K562 (cell line): ENCODE results near the gene ST6GAL1. TPM values are rescaled to one million over a fixed set of nuclear protein-coding genes. Genes with fewer than 3 reads are reported as not detected.
A peak's percentile ranks its signal among the peaks of the same experiment; 100 is the strongest.

Source experiments
- ARID1B ChIP-seq: fragments of 450-650 bp; IDR thresholded peaks from 2 replicates; pipeline ENCODE4 v1.6.1; 2016; ENCODE audit warnings: antibody characterized with exemption, mild to moderate bottlenecking, inconsistent platforms
- CBX5 ChIP-seq: IDR thresholded peaks from 2 replicates; pipeline ENCODE4 v1.6.1; 2014; ENCODE audit warnings: low read depth, borderline replicate concordance
- EP400 ChIP-seq: fragments of 450-650 bp; IDR thresholded peaks from 2 replicates; pipeline ENCODE4 v1.6.1; 2017; ENCODE audit warnings: antibody characterized with exemption, mild to moderate bottlenecking, moderate library complexity
- NR0B1 ChIP-seq: fragments of 450-650 bp; IDR thresholded peaks from one replicate; pipeline ENCODE4 v1.6.1; 2018; ENCODE audit warnings: mild to moderate bottlenecking, moderate library complexity; ENCODE audit not compliant: partially characterized antibody
- RB1 ChIP-seq: fragments of 450-650 bp; IDR thresholded peaks from 2 replicates; pipeline ENCODE4 v1.6.1; 2017; ENCODE audit warnings: low read depth, mild to moderate bottlenecking
- SIX5 ChIP-seq, 2 experiments: IDR thresholded peaks; 2 replicates each; pipeline ENCODE4 v1.6.1; 2011; ENCODE audit warnings: low read length in 2 of 2, borderline replicate concordance in 1 of 2, low read depth in 1 of 2, mild to moderate bottlenecking in 1 of 2, moderate library complexity in 1 of 2; ENCODE audit not compliant: insufficient read depth in 1 of 2
- SP2 ChIP-seq: IDR thresholded peaks from 2 replicates; pipeline ENCODE4 v1.6.1; 2011; ENCODE audit warnings: mild to moderate bottlenecking, low read depth, low read length, moderate library complexity; ENCODE audit not compliant: poor library complexity, severe bottlenecking; ENCODE audit errors: extremely low read depth
- TAL1 ChIP-seq: fragments of 450-650 bp; IDR thresholded peaks from 2 replicates; pipeline ENCODE4 v1.6.1; 2016; ENCODE audit warnings: mild to moderate bottlenecking
- TCF3 ChIP-seq: sonication (generic); formaldehyde crosslinking; IDR thresholded peaks from 2 replicates; pipeline ENCODE4 v1.4.0; 2020; ENCODE audit warnings: mild to moderate bottlenecking, missing genetic modification reagents
- TFAM ChIP-seq: fragments of 250-450 bp; sonication (Bioruptor Pico); conservative IDR thresholded peaks from 2 replicates; pipeline ENCODE4 v1.5.0; 2021; ENCODE audit warnings: mild to moderate bottlenecking, moderate library complexity
- XRCC4 ChIP-seq: IDR thresholded peaks from one replicate; pipeline ENCODE4 v1.6.1; 2011; ENCODE audit not compliant: insufficient read depth, insufficient read length; ENCODE audit errors: extremely low read depth
- ZNF395 ChIP-seq: fragments of 200-800 bp; sonication (Bioruptor generic); IDR thresholded peaks from 2 replicates; pipeline ENCODE4 v1.6.1; 2017; ENCODE audit warnings: missing genetic modification characterization, missing compliant biosample characterization
- ZNF76 ChIP-seq: fragments of 250-450 bp; sonication (Bioruptor Pico); IDR thresholded peaks from 2 replicates; pipeline ENCODE4 v1.4.0; 2020; ENCODE audit warnings: mild to moderate bottlenecking, moderate library complexity, borderline replicate concordance
- polyA plus RNA-seq, 8 experiments: library from polyadenylated mRNA; depleted of rRNA in 4 of 8; stranded (reverse) in 5 of 8; unstranded in 3 of 8; fragments of >200 nt; fragmentation: Nextera tagmentation in 2 of 8; fragmentation: Illumina TruSeq in 1 of 8; extraction: Ambion mirVana in 2 of 8; extraction: Trizol in 1 of 8; gene quantifications; 2 replicates each; pipeline versions ENCODE4 v1.2.1 to v1.2.3, GENCODE V29; 2011 to 2014; ENCODE audit warnings: inconsistent platforms in 1 of 8, missing spikeins in 1 of 8
- total RNA-seq, 7 experiments: library from RNA; depleted of rRNA in 6 of 7; stranded (reverse); fragments of >200 nt in 6 of 7; fragmentation: Illumina TruSeq in 2 of 7; extraction: Trizol in 2 of 7; gene quantifications; 2 replicates each; pipeline versions ENCODE4 v1.2.1 to v1.2.3, GENCODE V29; 2011 to 2021; ENCODE audit warnings: low replicate concordance in 1 of 7
- TF ChIP-seq, protein P1 (sequence below): fragments of 450-650 bp; IDR thresholded peaks from 2 replicates; pipeline ENCODE4 v1.6.1; 2017; ENCODE audit warnings: antibody characterized with exemption, mild to moderate bottlenecking

The ST6GAL1 gene
- total and polyA plus RNA-seq, 9 of the 15 experiments (the other 6 are each of a cell fraction or from before 2014, with no cell fraction given): 31.9 to 145 (median 71.0) TPM

DNA sequence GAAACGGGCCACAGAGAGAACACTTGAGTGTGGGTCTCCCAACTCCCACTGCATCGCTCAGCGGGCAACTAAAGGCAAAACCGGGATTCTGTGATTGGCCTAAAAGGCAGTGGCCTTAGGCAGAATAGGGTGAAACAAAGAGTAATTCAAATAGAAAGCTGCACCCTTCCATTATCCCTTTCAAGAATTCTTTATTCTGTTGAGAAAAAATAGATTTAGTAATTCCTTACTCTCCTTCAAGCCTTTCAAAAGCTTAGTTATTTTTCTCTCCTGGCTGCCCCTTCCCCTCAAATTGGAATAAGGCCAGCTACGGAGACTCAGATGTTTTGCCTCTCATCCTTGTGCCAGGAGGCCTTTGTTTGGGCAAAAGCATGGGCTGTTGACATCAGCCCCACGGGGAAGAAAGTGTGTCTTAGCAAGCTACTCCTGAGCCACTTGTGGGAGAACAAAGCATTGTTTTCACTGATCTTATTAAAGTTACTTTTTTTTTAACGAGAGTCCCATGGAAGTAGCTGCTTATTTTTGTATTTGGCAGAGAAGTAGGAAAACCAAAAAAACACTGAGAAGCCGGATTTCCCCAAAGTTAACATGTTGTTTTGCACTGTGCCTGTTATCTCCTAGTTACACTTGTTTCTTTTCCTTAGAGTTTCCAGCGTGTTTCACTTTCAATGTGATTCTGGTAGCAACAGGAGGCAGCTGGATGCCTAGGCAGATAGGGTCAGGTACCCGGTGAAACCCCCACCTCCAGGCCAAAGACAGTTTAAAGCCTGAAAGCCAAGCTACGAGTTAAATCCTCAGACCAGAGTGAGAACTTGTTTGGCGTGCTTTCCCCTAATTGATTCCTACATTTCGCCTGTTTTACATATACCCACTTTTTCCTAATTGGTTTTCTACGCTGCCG is 2.2 kb downstream of the ST6GAL1 start (continued):
- TF ChIP-seq NR0B1: no peak
- TF ChIP-seq ARID1B: peak; percentile 70
- TF ChIP-seq SP2: no peak
- TF ChIP-seq XRCC4: no peak
- TF ChIP-seq TCF3 (CRISPR knock-in tag): peak; percentile 57
- TF ChIP-seq ZNF76 (CRISPR knock-in tag): no peak
- 0 out of 2 replicates have a peak, but pooled peaks have one; percentile 40 for TF ChIP-seq ZNF395 (CRISPR knock-in tag)
- TF ChIP-seq, protein P1, sequence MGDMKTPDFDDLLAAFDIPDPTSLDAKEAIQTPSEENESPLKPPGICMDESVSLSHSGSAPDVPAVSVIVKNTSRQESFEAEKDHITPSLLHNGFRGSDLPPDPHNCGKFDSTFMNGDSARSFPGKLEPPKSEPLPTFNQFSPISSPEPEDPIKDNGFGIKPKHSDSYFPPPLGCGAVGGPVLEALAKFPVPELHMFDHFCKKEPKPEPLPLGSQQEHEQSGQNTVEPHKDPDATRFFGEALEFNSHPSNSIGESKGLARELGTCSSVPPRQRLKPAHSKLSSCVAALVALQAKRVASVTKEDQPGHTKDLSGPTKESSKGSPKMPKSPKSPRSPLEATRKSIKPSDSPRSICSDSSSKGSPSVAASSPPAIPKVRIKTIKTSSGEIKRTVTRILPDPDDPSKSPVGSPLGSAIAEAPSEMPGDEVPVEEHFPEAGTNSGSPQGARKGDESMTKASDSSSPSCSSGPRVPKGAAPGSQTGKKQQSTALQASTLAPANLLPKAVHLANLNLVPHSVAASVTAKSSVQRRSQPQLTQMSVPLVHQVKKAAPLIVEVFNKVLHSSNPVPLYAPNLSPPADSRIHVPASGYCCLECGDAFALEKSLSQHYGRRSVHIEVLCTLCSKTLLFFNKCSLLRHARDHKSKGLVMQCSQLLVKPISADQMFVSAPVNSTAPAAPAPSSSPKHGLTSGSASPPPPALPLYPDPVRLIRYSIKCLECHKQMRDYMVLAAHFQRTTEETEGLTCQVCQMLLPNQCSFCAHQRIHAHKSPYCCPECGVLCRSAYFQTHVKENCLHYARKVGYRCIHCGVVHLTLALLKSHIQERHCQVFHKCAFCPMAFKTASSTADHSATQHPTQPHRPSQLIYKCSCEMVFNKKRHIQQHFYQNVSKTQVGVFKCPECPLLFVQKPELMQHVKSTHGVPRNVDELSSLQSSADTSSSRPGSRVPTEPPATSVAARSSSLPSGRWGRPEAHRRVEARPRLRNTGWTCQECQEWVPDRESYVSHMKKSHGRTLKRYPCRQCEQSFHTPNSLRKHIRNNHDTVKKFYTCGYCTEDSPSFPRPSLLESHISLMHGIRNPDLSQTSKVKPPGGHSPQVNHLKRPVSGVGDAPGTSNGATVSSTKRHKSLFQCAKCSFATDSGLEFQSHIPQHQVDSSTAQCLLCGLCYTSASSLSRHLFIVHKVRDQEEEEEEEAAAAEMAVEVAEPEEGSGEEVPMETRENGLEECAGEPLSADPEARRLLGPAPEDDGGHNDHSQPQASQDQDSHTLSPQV: peak; percentile 26; the same call in 1 of the 2 replicates
- peak; percentile 58 for TF ChIP-seq TAL1
- TF ChIP-seq SIX5 (IDR thresholded peaks at IDR 0.05; ENCODE audit: borderline replicate concordance in 1 of 2, insufficient read depth in 1 of 2, low read depth in 1 of 2, low read length in 2 of 2): no peak
- TF ChIP-seq EP400: peak; percentile 12; the same call in 1 of the 2 replicates
- no peak for TF ChIP-seq CBX5
- no peak for TF ChIP-seq TFAM (CRISPR knock-in tag)
- TF ChIP-seq RB1: no peak
